Activated T-helper 9 cell treated with anti-CD3 and anti-CD28 coated beads, Interleukin-2, amount 50 U/mL, for 16 hours (primary cell): ENCODE results near the gene AK2.
"Not testable (repeated sequence)": the region's sequence is repeated elsewhere in the genome, so short reads cannot be mapped to it uniquely, and the experiment has no call there.

Experiments
- DNase-seq: peaks from one replicate; pipeline ENCODE4 v3.0.0-alpha.2; 2020; ENCODE audit warnings: low read depth

The AK2 gene

DNA sequence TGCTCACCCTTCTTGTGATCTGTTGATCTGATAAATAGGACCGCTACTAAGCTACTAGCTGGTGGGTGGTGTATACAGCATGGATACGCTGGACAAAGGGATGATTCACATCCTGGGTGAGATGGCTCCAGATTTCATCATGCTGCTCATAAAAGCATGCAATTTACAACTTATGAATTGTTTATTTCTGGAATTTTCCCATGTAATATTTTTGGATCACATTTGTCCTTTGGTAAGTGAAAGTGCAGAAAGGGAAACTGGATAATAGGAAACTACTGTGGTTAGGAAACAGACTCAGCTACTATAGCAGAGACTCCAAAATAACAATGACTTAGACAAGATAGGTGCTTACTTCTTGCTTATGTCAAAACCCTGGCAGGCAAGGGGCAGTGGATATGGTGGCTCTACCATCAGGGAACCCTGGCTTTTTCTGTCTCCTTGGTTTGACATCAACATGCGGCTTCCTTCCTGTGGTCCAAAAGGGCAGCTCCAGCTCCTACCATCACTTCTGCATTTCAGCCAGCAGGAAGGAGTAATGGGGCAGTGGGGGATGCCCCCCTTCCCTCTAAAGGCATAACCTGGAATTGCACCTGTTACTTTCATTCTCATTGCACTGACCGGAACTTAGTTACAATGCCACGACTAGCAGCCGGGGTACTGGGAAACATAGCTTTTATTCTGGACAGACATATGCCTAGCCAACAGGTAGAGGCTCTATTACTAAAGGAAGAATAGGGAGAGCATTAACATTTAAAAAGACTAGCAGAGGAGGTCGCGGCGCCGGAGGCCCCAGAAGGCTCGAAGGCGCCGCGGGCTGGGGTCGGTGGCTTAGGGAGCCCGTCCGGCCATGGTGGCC, 13.8 kb upstream of the AK2 start:
- no peak for DNase-seq

DNA sequence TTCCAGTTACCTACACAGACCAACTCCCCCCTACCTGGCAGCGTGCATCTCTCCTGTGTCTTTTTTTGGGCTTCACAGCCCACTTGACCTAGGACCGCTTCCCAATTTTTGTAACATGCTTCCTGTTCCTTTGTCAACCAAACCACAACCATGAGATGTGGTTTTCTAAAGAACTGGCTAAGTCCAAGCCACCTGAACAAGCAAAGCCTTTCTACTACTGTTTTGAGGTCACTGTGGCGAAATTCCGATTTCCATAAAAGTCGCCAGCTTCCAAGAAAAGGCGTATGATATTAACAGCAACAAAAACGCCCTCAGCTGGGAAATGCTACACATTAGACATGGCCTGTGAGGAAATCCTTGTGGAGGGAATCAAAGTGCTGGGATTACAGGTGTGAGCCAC, 12.7 kb upstream of the AK2 start:
- DNase-seq: no peak

DNA sequence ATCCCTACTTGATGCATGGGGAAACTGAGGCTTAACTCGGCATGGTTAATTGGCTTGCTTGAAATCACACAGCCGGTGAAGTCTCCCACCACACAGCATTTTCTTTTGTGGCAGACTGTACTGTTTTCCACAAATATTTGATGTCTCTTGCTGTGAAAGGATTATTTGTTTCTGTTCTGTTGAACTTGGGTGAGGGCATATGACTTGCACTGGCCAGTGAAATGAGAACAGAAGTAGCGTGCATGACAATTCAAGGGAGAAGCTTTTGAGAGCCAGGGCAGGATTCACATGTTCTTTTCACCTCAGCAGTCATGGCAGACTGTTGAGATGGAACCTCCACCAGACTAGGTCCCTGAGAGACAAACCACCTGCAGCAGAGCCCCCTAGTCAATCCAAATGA, 11.7 kb upstream of the AK2 start:
- no peak for DNase-seq

DNA sequence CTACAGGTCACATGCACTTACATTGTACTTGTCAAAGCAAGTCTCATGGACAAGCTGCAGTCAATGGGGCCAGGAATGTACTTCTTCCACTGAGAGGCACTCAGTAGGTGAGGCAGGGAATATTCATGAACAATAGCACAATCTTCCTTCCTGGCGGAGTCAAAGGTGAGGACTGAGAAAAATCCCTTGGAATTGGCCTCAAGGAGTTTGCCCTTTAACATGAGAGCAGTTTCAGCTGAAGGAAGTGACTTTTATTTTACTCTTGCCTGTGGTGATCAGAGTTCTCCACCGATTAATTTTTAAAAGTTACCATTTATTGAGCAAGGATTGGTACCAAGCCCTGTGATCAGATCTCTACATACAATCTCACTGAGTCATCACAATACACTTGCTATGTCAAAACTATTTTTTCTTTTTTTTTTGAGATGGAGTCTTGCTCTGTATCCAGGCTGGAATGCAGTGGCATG, 11.2 kb upstream of the AK2 start:
- no peak for DNase-seq

DNA sequence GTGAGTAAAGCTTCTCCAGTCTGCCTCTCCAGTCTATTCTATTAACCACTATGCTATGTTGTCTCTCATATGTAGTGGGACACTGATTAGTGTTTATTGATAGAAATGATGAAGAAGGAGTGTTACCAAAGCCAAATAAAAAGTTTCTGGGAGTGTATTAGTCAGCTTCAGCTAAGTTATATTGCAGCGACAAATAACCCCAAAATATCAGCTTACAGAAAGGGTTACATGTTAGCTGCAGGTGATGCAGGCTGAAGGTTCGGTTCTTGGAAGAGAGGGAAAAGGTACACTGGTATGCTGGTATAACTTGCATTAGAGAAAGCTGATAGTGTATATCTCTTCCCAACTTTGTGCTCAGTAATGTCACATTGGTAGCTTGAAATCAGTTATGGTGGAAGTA, 10.6 kb upstream of the AK2 start:
- DNase-seq: no peak

DNA sequence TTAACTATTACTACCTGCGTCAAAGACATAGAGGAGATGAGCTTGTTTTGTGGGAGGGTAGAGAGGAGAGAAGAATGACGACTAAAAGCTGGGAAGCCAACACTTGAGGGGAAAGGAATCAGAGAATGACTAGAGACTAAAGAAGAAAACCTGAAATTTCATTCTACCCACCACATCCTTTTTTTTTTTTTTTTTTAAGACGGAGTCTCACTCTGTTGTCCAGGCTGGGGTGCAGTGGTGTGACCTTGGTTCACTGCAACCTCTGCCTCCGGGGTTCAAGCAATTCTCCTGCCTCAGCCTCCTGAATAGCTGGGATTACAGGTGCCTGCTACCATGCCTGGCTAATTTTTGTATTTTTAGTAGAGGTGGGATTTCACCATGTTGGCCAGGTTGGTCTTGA, 9.6 kb upstream of the AK2 start:
- not testable (repeated sequence) for DNase-seq

DNA sequence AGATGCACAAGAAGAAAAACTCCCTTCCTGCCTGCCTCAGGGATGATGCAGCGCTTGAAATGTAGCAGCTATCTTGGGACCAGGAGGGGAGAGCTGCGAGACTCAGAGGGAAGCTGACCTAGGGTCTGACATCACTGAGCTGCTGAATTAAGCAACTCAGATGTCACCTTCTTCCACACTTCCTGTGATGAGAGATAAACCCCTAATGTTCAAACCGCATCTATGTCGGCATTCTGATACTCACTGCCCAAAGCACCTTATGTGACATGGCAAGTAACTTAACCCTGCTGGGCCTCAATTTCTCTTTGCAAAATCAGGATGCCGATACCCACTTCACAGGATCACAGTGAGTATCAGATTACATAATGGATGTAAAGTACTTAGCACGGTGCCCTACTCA, 9.1 kb upstream of the AK2 start:
- DNase-seq: no peak

DNA sequence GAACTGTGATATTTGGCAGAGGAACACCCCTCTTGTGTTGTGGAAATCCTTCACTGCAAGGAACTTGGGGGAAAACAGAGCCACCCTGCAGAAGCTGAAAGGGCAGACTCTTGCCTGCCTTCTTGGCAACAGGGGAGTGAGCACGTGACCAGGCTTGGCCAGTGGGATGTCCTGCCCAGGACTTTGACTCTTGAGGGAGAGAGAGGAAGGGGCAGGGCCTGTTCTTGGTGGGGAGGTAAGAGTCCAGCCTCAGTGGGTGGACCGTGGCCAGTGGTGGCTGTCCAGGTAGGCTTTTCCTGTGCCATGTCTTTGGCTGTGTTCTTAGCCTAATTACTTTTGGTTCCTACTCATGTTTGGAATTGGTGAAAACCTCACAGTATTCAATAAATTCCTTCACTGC, 8.6 kb upstream of the AK2 start:
- DNase-seq: no peak

DNA sequence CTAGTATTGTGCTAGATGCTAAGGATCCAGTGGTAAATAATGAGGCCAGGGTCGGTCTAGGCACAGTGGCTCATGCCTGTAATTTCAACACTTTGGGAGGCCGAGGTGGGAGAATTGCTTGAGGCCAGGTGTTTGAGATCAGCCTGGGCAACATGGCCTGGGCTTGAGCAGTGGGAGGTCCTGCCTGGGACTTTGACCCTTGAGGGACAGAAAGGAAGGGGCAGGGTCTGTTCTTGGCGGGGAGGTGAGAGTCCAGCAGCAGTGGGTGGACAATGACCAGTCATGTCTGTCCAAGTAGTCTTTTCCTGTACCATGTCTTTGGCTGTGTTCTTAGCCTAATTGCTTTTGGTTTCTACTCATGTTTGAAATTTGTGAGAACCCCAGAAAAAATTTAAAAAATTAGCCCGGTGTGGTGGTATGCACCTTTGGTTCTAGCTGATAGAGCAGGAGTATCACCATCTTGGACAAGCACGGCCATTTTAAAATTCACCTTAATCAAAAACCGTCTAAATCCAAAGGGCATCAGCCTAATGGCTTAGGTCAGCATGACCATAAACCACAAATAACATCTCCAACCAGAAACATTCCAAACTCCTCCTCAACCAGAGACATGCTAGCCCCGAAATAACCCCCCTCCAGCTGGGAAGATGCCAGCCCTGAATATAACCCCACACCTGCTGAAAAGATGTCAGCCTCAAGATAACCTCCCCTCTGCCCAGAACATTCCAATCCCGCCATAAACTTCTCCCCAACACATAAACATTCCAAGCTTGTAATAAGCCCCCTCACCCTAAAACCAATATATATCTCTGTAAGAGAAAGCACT, 6.8 kb upstream of the AK2 start:
- no peak for DNase-seq

DNA sequence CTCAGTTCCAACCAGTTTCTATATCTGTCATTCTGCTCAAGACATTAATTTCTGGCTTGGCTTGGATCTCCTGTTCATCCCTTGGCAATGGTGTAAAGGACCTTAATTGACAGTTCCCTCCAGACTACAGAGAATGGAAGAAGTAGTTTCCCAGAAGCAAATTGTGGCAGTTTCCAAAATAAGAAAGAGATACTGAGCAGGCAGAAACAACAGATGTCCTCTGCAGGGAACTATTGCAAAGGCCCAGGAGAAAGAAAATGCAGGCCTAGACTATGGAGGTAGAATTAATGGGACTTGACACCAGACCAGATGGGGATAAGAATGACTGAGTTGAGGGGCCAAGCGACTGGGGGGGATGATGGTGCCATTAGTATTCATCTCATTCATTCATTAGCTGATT, 6.1 kb upstream of the AK2 start:
- DNase-seq: no peak

DNA sequence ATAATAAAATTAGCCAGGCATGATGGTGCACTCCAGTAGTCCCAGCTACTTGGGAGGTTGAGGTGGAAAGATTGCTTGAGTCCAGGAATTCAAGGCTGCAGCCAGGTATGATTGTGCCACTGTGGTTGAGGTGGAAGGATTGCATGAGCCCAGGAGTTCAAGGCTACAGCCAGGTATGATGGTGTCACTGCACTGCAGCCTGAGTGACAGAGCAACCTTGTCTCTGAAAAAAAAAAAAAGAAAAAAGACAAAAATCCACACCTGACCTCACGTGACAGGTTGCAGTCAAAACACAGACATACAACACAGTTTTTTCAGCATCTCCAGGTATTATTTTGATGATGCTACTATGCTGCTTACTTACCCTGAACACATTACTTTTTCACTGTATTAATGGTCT, 4.3 kb upstream of the AK2 start:
- DNase-seq: no peak

DNA sequence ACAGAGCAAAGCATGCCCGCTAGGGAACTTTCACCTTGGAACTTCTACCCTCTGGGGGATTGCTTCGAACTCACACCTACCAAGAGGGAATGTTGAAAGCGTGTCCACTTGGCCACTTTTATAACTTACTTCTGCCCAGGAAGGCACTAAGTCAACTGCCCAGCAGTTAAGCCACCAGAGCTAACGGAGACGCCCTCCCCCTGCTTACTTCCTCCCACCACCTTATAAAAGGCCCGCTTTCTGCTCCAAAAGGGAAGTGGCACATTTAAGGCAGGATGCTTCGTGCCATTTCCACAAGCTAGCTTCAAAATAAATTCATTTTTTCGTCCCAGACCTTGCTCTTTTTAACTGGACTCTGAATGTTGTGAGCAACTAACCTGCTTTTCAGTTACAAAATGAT, 3.2 kb upstream of the AK2 start:
- DNase-seq: no peak

DNA sequence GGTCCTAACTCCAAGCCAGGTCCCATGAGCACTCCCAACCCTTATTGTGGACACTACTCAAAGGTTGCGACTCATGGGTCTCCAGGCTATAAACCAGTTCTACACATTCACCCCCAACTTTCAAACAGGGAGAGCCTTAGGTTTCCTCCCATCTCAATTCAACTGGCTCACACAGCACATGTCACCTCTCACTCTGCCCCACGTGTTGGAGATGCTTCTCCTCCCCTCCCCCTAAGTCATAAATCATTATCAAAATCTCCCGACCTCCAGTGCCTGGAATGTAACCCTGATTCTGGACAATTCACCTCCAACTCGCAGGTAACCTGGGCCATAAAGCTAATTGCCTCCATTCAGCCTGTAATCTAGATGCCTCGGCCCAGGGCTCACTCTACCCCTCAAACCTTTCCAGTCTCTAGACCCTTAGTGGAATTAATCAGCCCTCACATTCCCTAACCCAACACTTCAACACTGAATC, 595 bp downstream of the AK2 start:
- no peak for DNase-seq

DNA sequence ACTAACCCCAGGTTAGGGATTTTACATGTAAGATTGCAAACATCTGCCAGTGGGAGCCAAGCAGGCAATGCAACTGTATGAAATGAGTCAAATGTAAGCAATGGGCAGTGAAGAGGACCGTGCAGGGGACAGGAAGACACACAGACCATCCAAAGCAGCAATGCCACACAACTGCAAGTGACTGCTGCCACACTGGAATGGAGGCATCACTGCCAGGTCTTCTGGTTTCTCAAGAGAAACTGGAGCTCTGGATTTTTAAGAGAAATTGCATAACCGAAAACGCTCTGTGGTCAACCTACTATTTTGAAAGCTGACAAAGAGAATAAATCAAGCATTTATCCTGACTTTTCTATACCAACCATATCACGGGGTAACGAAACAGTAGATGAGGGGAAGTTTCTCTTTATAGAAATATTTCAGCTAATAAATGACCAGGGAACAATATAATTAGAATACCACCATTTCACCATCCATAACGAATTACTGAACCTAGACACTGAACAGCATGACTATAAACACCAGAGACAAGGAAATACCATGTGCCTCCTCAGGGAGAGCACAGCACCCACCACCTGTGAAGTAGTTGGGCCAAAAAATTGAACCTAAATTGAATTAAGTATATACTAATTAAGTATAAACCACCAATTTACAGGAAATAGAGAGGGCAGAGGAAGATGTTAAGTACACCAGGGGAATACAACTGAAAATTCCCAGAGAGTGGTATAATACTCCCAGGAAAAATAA, 4.4 kb downstream of the AK2 start:
- DNase-seq: no peak

DNA sequence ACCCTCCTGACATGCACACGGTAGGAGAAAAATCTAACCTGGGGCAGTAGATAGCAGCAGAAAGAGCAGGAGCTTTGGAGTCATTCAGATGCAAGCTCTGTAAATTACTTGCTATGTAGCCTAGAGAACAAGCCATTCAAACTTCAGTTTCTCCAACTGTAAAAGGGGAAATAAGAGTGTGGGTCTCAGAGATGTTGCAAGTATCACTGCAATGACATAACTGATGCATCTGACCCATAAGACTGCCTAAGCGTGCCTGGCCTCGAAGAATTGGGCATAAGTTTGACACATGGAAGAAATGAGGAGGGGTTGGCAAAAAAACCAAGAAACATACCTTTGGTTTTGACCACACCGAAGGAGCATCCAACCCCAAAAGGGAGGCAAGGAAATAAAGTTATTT, 5.2 kb downstream of the AK2 start:
- no peak for DNase-seq

DNA sequence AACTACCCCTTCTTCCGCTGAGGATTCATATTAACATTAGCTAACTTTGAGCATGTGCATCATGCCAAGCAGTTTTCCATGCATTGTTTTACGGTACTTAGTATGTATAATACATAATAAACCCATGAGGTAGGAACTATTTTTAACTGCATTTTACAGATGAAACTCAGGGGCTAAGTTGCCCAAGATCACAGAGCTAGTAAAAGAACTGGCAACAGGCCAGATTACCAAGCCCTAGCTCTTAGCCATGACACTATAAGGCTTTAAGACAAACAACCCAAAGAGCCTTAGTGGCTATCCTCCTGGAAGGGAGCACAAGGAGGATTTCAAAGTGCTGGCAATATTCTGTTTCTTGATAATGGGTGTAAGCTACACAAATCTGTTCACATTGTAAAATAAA, 6.1 kb downstream of the AK2 start:
- no peak for DNase-seq

DNA sequence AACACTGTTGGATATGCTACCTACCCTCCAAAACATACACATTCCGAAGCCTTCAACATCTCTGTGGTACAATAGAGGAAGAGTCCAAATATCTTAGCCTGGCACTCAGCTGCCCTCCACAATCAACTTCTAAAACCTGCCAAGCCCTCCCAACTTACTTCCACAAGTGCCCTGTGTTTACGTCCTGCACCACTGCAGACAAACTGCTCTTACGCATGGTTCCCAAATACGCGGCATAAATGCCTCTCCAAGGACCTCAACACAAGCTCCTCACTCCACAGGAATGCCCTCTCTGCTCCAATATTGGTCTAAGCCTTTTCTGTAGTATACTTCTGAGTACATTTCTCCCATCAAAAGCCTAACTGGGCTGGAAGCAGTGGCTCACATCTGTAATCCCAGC, 6.8 kb downstream of the AK2 start:
- no peak for DNase-seq

DNA sequence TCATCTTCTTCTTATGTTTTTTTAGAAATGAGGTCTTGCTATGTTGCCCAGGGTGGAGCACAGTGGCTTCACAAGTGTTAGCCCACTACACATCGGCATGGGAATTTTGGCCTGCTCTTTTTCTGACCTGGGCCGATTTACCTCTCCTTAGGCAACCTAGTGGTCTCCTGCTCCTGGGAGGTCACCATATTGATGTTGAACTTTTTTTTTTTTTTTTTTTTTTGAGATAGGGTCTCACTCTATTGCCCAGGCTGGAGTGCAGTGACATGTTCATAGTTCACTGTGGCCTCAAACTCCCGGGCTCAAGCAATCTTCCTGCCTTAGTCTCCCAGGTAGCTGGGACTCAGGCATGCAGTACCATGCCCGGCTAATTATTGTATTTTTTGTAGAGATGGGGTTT, 7.5 kb downstream of the AK2 start:
- DNase-seq: no peak

DNA sequence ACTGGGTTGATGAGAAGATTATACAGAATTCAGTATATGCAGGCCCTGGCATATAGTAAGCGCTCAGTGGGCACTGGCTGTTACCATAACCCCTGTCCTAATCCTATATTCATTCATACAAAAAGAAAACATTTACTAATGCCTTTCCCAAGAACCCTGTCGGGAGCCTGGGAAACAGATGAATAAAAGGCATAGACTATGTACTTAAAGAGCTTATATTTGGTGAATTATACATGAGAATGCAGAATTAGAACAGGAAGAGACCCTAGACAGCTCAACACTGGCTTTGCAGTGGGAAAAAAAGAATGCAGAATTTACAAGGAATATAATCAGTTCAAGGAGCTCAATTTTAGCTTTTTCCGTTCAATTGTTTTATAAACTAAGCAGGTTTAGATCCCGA, 10.9 kb downstream of the AK2 start:
- no peak for DNase-seq

DNA sequence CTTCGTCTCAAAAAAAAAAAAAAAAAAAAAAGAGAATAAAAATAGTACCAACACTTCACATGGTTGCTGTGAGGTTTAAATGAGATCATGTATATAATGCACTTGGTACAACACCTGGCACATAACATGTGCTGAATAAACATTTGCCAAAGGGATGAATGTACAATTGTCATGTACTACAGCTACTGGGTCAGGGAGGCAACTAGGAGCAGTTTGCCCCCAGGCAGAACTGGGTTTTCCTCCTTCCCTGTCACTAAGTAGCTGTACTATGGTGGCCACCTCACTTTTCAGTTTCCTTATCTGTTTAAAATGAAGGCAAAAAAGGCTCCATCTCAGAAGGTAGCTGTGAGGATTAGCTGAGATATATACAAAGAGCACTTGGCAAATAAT, 11.5 kb downstream of the AK2 start:
- no peak for DNase-seq

DNA sequence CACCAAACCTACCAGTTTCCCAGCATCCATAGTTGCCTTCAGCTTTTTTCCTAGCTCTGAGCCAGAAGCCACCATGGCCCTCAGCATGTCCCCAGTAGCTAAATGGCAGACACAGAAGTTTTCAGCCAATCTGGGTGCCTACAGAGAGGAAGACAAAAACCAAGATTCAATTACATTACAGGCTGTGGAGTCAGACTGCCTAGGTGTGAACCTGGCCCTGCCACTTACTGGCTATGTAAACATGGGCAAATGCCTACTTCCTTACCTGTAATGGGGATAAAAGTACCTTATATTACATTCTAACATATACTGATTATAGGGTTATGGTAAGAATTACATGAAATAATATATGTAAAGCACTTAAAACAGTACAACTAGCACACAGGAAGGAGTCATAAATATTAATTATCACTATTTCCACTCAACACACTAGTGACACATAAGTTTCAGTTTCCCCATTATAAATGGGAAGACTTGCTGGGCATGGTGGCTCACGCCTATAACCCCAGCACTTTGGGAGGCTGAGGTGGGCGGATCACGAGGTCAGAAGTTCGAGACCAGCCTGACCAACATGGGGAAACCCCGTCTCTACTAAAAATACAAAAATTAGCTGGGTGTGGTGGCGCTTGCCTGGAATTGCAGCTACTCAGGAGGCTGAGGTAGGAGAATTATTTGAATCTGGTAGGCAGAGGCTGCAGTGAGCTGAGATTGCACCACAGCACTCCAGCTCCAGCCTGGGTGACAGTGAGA, 12.1 kb downstream of the AK2 start:
- DNase-seq: peak; percentile 56

DNA sequence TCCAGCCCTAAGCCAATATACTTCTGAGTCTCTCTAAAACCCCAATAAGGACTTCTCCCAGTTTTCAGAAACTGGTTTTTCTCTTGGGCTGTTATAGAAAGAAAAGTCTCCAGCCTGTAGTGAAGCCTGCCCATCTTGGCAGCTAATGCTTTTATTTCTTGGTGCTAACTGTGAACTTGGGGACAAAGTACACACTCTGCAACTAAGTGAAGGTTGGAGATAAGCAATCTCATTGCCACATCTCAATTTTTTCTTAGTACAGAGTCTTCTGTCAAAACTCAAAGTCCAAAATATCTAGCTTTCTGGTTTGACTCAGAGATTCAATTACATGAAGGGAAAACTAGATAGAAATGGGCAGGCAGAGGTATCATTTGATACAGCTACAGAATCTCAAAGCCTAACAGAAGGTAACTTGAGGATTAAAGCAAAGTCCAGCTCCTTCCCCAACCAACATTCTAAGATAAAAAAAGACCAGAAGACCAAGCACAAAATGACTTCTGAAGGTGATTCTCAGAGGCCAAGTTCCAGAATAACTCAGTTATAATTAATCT, 14.0 kb downstream of the AK2 start:
- no peak for DNase-seq
